Rectal smooth muscle tissue (tissue), 1 donor: Measurements from ENCODE around the gene ADAMTS16.

Experiments used
- H3K27ac ChIP-seq: one replicate; pipeline ENCODE4 v1.7.0; 2013; ENCODE audit warnings: low read depth, low read length, inconsistent platforms
- H3K27me3 ChIP-seq: one replicate; pipeline ENCODE4 v1.7.0; 2013; ENCODE audit warnings: low read length; ENCODE audit not compliant: control insufficient read depth, insufficient read depth
- H3K36me3 ChIP-seq: one replicate; pipeline ENCODE4 v1.7.0; 2013; ENCODE audit warnings: low read length; ENCODE audit not compliant: control insufficient read depth, insufficient read depth
- H3K4me1 ChIP-seq: one replicate; pipeline ENCODE4 v1.7.0; 2013; ENCODE audit warnings: low read length; ENCODE audit not compliant: control insufficient read depth, insufficient read depth
- H3K4me3 ChIP-seq: one replicate; pipeline ENCODE4 v1.7.0; 2013; ENCODE audit warnings: low read length
- H3K9ac ChIP-seq: one replicate; pipeline ENCODE4 v1.7.0; 2013; ENCODE audit warnings: low read length

ADAMTS16 gene

DNA sequence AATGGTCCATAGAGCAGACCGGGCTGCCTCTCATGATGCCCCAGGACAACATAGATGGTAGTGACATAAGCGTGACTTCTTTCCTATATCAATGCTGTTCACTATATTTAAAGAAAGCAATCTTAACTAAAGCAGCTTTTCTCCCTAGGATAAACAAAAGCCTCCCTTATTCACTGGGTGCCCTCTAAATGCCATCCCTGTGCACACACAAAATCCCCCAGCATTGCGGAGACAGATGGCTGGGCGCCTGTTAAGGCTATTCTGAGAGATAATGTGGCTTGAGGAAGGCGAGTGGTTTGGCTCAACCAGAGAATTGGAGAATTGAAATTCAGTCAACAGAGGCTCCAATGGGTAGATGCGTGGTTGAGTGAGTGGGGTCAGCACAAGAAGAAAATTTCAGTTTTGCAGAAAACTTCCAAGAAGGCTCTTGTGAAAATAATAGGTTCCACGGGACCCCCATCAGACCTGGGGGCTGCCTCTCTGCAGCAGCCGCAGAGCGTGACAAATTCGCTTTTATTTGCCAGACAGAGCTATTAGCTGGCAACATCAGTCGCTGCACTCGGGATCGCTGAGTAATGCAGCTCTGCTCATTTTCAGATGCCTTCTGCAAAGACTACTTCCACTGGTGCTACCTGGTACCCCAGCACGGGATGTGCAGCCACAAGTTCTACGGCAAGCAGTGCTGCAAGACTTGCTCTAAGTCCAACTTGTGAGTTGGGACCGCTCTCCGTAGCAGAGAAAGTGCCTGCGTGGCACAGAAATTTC, 178.5 kb downstream of the ADAMTS16 start:
- Histone ChIP-seq H3K36me3 (no peaks in the 10 kb centered on the region), H3K27me3 (no peaks in the 10 kb centered on the region), H3K4me3 (no peak overlapping the region), H3K4me1 (no peaks in the 10 kb centered on the region), H3K9ac (no peak overlapping the region), H3K27ac (no peak overlapping the region)

DNA sequence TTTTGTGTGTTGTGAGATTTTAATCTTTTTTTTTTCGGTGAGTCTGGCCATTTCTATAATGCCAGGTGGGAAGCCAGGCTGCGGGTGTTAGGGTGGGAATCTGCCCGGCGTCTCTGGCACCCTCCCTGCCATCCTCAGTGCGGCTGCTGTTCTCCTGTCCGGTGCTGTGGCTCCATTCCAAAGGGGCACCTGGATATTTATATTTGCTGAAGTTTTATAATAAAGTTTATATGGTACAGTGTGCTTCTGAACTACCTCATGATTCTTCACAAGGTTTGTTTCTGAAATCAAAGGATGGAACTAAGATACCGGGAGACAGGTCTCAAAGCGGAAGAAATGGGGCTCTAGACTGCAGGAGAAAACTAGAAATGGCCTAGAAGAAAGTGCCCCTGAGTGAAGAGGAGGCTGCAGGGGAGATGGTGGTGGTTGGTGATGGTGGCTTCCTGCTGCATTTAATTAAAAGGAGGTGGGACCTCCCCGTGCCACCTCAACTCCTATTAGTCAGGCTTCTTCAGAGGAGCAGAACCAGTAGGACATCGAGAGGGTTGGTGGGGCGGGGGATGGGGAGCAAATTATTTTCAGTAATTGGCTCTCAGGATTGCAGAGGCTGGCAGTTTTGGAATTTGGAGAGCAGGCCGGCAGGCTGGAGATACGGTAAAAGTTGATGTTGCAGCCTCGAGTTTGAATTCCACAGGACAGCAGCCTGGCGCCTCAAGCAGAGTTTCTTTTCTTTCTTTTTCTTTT, 180.1 kb downstream of the ADAMTS16 start:
- Histone ChIP-seq H3K4me1 (no peaks in the 10 kb centered on the region), H3K36me3 (no peaks in the 10 kb centered on the region), H3K27ac (no peak overlapping the region), H3K9ac (no peak overlapping the region), H3K27me3 (no peaks in the 10 kb centered on the region), H3K4me3 (no peak overlapping the region)

DNA sequence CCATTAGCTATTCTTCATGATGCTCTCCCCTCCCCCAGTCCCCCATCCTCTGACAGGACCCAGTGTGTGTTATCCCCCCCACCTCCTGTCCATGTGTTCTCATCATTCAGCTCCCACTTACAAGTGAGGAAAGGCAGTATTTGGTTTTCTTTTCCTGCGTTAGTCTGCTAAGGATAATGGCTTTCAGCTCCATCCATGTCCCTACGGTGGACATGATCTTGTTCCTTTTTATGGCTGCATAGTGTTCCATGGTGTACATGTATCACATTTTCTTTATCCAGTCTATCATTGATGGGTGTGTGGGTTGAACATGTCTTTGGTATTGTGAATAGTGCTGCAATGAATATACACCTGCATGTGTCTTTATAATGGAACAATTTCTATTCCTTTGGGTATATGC, 181.0 kb downstream of the ADAMTS16 start:
- no peaks in the 10 kb centered on the region for H3K36me3 ChIP-seq
- H3K27me3 ChIP-seq, result no peaks in the 10 kb centered on the region
- no peaks in the 10 kb centered on the region for H3K4me1 ChIP-seq
- H3K27ac ChIP-seq, result no peak overlapping the region
- no peak overlapping the region for H3K4me3 ChIP-seq
- no peak overlapping the region for H3K9ac ChIP-seq

DNA sequence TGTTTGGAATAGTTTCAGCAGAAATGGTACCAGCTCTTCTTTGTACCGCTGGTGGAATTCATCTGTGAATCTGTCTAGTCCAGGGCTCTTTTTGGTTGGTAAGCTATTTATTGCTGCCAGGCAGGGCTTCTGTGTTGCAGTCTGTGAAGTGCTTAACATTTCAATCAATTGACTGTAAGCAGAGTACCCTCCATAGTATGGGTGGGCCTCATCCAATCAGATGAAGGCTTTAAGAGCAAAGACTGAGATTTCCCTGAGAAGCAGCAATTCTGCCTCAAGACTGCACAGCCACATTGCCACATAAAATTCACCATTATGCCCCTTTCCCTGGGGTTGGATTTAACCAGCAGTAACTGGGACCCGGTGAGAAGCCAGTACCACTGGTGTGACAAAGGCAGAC, 183.4 kb downstream of the ADAMTS16 start:
- H3K36me3 ChIP-seq, result no peaks in the 10 kb centered on the region
- H3K4me1 ChIP-seq, result no peaks in the 10 kb centered on the region
- no peak overlapping the region for H3K9ac ChIP-seq
- H3K27ac ChIP-seq, result no peak overlapping the region
- H3K27me3 ChIP-seq, result no peaks in the 10 kb centered on the region
- H3K4me3 ChIP-seq, result no peak overlapping the region

DNA sequence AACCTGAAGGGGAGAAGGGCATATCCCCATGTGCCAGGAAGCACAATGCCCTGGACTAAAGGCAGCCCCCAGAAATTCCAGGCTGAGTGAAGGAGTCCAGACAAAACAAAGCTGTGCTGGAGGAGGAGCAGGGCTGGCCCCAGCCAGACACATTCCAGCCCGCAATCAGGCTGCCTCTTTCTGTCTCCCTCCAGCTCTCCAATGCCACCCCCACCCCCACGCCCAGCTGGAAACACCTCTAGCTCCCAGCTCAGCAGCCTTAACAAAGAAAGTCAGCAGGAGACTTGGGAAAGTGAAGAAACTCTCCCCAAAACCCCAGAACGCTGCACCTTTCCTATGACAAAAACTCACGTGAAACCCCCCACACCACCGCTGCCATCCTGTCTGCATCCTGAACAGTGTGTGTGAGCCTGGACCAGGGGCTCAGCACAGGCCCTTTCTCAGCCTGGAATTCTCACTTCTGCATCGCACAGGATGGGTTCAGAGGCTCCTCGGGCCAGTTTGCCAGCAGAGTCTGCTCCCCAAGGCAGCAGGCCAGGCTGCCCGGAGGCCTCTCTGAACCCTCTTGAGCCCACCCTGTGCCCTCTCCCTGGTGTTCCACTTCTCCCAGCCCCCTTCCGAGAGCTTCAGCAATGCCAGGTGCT, 186.1 kb downstream of the ADAMTS16 start:
- Histone ChIP-seq H3K36me3 (no peaks in the 10 kb centered on the region), H3K27me3 (no peaks in the 10 kb centered on the region), H3K9ac (no peak overlapping the region), H3K4me3 (no peak overlapping the region), H3K4me1 (no peaks in the 10 kb centered on the region), H3K27ac (no peak overlapping the region)

DNA sequence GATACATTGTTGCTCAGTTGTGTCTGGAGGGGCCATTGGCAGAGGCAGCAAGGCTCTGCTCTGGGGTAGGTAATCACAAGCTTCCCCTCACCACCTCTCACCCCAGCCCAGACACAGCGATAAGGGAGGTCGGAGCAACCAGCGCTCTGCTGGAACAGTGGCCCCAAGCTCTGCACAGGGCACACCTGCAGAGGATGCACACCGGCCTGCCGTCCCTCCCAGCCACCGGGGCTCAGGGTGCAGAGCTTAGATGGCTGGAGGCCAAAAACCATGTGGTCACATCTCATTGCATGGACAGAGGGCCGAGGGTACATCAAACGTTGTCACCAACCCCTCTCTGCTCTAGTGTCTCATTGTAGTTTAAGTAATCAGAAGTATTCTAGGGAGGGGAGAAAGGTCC, 187.0 kb downstream of the ADAMTS16 start:
- no peaks in the 10 kb centered on the region for H3K27me3 ChIP-seq
- no peaks in the 10 kb centered on the region for H3K36me3 ChIP-seq

DNA sequence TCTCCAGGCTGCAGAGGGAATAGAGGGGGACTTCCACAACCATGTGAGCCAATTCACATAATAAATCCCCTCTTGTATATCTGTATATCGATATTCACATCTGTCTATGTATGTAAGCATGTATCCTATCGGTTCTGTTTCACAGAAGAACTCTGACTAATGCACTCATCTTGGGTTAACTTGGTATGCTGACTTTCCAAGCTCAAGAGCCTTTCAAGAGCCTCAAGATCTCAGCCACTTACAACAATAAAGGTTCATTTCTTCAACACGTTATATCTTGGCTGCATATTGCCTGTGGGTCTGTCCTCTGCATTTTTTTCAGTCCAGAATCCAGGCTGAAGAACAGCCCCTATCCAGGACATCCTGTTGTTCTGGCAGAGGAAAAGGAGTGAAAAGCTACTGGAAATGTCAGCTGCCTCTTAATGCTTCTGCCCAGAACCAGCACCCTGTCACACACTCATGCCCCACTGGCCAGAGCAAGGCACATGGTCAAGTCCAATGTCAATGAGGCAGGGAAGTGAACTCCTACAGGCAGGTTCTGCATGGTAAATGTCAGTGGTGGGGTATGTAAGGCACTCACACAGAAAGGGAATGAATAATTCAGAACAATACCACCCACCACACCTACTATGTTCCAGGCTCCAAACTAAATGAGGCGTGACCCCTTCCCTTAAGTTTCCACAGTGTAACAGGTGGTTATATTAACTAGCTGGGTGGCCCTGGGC, 190.8 kb downstream of the ADAMTS16 start:
- Histone ChIP-seq H3K4me1 (no peaks in the 10 kb centered on the region), H3K27ac (no peak overlapping the region), H3K36me3 (no peaks in the 10 kb centered on the region), H3K4me3 (no peak overlapping the region), H3K27me3 (no peaks in the 10 kb centered on the region), H3K9ac (no peak overlapping the region)

More for the DNA sequence above, 187.0 kb downstream of the ADAMTS16 start:
- Histone ChIP-seq H3K27ac (no peak overlapping the region), H3K9ac (no peak overlapping the region), H3K4me3 (no peak overlapping the region), H3K4me1 (no peaks in the 10 kb centered on the region)

DNA sequence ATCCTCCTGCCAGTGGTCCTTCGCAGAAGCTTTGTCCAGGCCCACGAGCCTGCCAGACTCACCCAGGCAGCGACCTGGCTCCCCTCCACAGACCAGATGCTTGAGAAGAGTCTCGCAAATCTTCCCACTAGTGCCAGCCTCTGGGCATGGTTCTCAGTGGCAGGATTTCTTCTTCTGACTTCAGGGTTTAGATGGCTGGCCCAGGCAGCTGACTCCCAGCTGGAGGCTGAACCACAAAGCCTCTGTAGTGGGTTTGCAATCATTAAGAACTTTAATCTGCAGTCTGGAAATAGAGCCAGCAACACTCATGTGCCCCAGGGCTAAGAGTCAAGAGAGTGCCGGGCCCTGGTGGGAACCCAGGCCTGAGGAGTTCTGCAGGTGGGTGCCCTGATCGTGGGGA, 191.7 kb downstream of the ADAMTS16 start:
- no peaks in the 10 kb centered on the region for H3K36me3 ChIP-seq
- no peak overlapping the region for H3K27ac ChIP-seq
- no peak overlapping the region for H3K4me3 ChIP-seq
- H3K9ac ChIP-seq, result no peak overlapping the region
- H3K27me3 ChIP-seq, result no peaks in the 10 kb centered on the region
- no peaks in the 10 kb centered on the region for H3K4me1 ChIP-seq

DNA sequence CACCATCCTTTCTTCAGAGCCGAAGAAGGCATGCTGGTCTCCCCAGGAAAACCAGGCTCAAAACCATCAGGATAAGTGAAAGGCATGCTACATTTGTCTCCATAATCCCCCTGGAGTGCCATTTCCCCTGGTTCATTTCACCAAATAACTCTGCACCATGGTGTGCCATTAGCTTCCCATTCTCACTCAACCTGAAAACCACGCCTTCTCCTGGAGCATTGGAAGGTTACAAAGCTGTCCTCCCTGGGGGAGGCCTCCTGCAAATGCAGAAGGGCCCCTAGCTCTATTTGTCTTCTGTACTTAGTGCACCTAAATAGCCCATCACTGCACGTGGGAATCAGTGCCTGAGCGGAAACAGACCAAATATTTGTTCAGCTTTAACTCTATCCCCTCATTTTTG, 192.2 kb downstream of the ADAMTS16 start:
- no peaks in the 10 kb centered on the region for H3K36me3 ChIP-seq
- no peak overlapping the region for H3K4me3 ChIP-seq
- H3K27me3 ChIP-seq, result no peaks in the 10 kb centered on the region
- no peaks in the 10 kb centered on the region for H3K4me1 ChIP-seq
- H3K9ac ChIP-seq, result no peak overlapping the region
- no peak overlapping the region for H3K27ac ChIP-seq

DNA sequence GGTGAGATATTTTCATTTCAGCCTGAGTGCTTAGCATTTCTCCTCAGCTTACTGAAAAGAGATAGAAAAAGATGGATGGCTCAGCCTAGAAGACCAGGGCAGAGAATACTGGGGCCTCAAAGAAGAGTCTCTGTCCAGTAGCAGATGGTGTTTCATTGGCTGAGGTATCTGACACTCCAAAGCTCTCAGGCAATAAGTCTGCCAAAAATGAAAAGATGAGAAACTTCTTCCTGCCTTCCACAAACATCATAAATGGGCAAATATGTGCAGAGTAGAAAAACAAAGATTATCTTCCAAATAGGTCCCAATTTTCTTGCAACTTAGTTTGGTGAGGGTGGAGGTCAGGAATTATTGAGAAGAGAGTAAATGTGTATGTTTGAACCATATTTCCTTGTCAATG, 195.0 kb downstream of the ADAMTS16 start:
- Histone ChIP-seq H3K36me3 (no peaks in the 10 kb centered on the region), H3K9ac (no peak overlapping the region), H3K27ac (no peak overlapping the region), H3K4me1 (no peaks in the 10 kb centered on the region), H3K4me3 (no peak overlapping the region), H3K27me3 (no peaks in the 10 kb centered on the region)

DNA sequence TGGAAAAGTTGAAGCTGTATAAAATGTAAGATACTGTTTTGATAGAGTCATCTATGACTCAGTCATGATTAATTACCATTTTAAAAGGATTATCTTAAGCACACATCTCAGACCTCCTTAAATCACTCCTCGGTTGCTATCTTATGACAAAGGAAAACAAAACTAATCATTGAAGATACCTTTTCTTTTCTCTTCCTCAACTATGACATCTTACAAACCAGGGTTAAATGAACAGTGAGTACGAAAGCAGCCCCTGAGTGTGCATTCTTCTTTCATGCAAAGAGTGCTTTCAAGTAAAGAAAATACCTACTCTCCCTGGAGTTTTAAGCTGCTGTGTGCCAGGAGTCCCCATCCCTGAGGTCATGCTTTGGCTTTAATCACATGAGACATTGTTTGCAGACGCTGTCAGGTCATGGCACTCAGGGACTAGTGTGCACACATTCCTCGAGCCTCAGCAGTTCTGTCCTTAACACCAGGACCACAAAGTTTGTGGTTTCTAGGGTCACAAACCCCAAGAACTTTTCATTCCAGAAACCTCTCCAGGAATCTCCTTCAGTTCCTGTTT, 195.7 kb downstream of the ADAMTS16 start:
- Histone ChIP-seq H3K4me1 (no peaks in the 10 kb centered on the region), H3K36me3 (no peaks in the 10 kb centered on the region), H3K9ac (no peak overlapping the region), H3K27me3 (no peaks in the 10 kb centered on the region), H3K4me3 (no peak overlapping the region), H3K27ac (no peak overlapping the region)

DNA sequence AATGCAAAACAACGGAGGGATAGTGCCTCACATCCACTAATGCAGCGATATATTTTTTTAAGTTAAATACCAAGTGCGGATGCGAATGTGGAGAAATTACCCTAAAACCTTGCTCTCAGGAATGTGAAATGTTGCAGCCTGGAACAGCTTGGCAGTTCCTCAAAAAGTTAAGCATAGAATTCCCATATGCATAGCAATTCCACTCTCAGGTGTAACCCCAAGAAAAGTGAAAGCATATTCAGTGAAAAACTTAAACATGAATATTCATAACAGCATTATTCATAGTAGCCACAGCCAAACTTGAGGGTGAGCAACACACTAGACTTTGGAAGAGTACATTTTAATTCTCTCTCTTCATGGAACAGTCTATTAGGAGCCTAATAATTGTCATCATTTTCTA, 199.1 kb downstream of the ADAMTS16 start:
- no peak overlapping the region for H3K9ac ChIP-seq
- H3K4me3 ChIP-seq, result no peak overlapping the region
- H3K36me3 ChIP-seq, result no peaks in the 10 kb centered on the region
- H3K4me1 ChIP-seq, result no peaks in the 10 kb centered on the region
- no peaks in the 10 kb centered on the region for H3K27me3 ChIP-seq
- H3K27ac ChIP-seq, result no peak overlapping the region
